HL-60 (cell line): Measurements from ENCODE around the gene MPP3.

Source experiments
- DNase-seq, 2 experiments: peaks; one replicate each; pipeline ENCODE4 v3.0.0-alpha.2; 2010 to 2020; ENCODE audit warnings: low read depth in 1 of 2, low spot score in 1 of 2
- H3K27ac ChIP-seq: fragments of 250-450 bp; sonication (Bioruptor Pico); replicated peaks from 2 replicates; pipeline ENCODE4 v1.5.1; 2020; ENCODE audit warnings: mild to moderate bottlenecking, moderate library complexity
- H3K27me3 ChIP-seq: fragments of 250-450 bp; sonication (Bioruptor Pico); 2 replicates; pipeline ENCODE4 v1.5.1; 2021; ENCODE audit warnings: mild to moderate bottlenecking, moderate library complexity; ENCODE audit not compliant: insufficient read depth, poor library complexity, severe bottlenecking
- H3K4me3 ChIP-seq: replicated peaks from 2 replicates; pipeline ENCODE4 v1.5.1; 2011; ENCODE audit warnings: mild to moderate bottlenecking, control low read depth, low read length; ENCODE audit not compliant: insufficient read depth
- CTCF ChIP-seq: IDR thresholded peaks from one replicate; pipeline ENCODE4 v1.5.1; 2011; ENCODE audit warnings: low read length, control low read depth, inconsistent platforms; ENCODE audit not compliant: insufficient read depth
- GABPA ChIP-seq: IDR thresholded peaks from 2 replicates; pipeline ENCODE4 v1.6.1; 2012; ENCODE audit warnings: low read depth
- POLR2AphosphoS5 ChIP-seq: IDR thresholded peaks from 2 replicates; pipeline ENCODE4 v1.6.1; 2012; ENCODE audit warnings: low read depth
- REST ChIP-seq: IDR thresholded peaks from 2 replicates; pipeline ENCODE4 v1.6.1; 2012; ENCODE audit warnings: low read depth; ENCODE audit not compliant: insufficient replicate concordance
- SPI1 ChIP-seq: IDR thresholded peaks from 2 replicates; pipeline ENCODE4 v1.6.1; 2012; ENCODE audit warnings: low read depth, mild to moderate bottlenecking, borderline replicate concordance

Gene MPP3

GRCh38 chr17:43826206-43826605 is 6.7 kb downstream of the MPP3 start:
- TF ChIP-seq POLR2AphosphoS5: no peak
- TF ChIP-seq REST: no peak
- no peak for TF ChIP-seq GABPA
- TF ChIP-seq SPI1: no peak
- no peak for TF ChIP-seq CTCF
- peaks cover 3% of the 10 kb centered on the region for H3K27me3 ChIP-seq
- no peak overlapping the region for H3K27ac ChIP-seq

GRCh38 chr17:43825567-43825966 is 7.4 kb downstream of the MPP3 start:
- Histone ChIP-seq H3K27ac (no peak overlapping the region), H3K27me3 (peaks cover 2% of the 10 kb centered on the region), H3K4me3 (no peak overlapping the region)
- TF ChIP-seq GABPA (no peak), REST (no peak), POLR2AphosphoS5 (no peak)
- no peak for DNase-seq

More at GRCh38 chr17:43826206-43826605, 6.7 kb downstream of the MPP3 start:
- no peak overlapping the region for H3K4me3 ChIP-seq
- no peak for DNase-seq

- Histone ChIP-seq H3K4me3 (no peak overlapping the region), H3K27ac (no peak overlapping the region), H3K27me3 (no peaks in the 10 kb centered on the region)
- TF ChIP-seq REST (no peak), CTCF (no peak), SPI1 (no peak), GABPA (no peak), POLR2AphosphoS5 (no peak)
- no peak for DNase-seq
Measured at GRCh38 chr17:43823350-43824084, 9.4 kb downstream of the MPP3 start.
